Uterus (tissue), 2 donors: Measurements from ENCODE around the gene ICAM5.

ENCODE experiments used
- CTCF ChIP-seq, 4 experiments: fragments of 200-600 bp in 2 of 4; fragments of 450-650 bp in 2 of 4; sonication (generic) in 2 of 4; IDR thresholded peaks; one replicate each; pipeline ENCODE4 v1.5.1; 2016 to 2019; ENCODE audit warnings: antibody characterized with exemption in 4 of 4, mild to moderate bottlenecking in 2 of 4, moderate library complexity in 1 of 4
- POLR2A ChIP-seq, 2 donors: fragments of 450-650 bp; IDR thresholded peaks; one replicate each; pipeline ENCODE4 v1.6.1; 2016; ENCODE audit warnings: antibody characterized with exemption in 2 of 2, mild to moderate bottlenecking in 1 of 2, moderate library complexity in 1 of 2

DNA sequence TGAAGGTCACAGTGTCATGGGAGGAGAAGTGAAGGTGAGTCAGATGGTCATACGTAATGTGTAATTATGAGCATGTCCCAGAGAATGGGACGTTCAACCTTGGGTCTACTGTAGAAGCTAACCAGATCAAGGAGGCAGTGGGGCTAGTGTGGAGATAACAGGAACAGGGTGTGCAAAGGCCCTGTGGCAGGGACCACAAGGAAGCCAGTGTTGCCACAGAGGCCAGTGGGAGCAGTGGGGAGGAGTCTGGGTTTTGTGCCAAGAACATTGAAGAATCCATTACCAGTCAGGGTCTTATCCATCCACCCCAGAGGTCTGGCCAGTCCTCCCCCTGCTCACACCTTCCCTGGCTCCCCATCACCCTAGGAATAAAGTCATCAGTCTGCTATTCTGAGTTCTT, 34.4 kb upstream of the ICAM5 start:
- TF ChIP-seq CTCF (IDR thresholded peaks at IDR 0.05) (no peak), POLR2A (IDR thresholded peaks at IDR 0.05) (no peak)
